Trophoblast cell (in vitro differentiated cells and primary cell): ENCODE results near the gene TYW1B.
A peak's percentile ranks its signal among the peaks of the same experiment; 100 is the strongest.
"Not testable (repeated sequence)": the region's sequence is repeated elsewhere in the genome, so short reads cannot be mapped to it uniquely, and the experiment has no call there.

Experiments
- DNase-seq, 2 donors: peaks; one replicate each; pipeline ENCODE4 v3.0.0-alpha.2; 2016
- H2AFZ ChIP-seq: 2 replicates; pipeline ENCODE4 v1.6.1; 2013; ENCODE audit warnings: low read length, moderate library complexity, mild to moderate bottlenecking; ENCODE audit not compliant: insufficient read depth, poor library complexity
- H2AK5ac ChIP-seq: 2 replicates; pipeline ENCODE4 v1.6.1; 2013; ENCODE audit warnings: mild to moderate bottlenecking, low read length
- H2BK120ac ChIP-seq: 2 replicates; pipeline ENCODE4 v1.6.1; 2013; ENCODE audit warnings: low read length, mild to moderate bottlenecking, moderate library complexity; ENCODE audit not compliant: insufficient read depth, poor library complexity
- H2BK12ac ChIP-seq: 2 replicates; pipeline ENCODE4 v1.6.1; 2013; ENCODE audit warnings: mild to moderate bottlenecking, low read length, moderate library complexity
- H2BK5ac ChIP-seq: 2 replicates; pipeline ENCODE4 v1.6.1; 2013; ENCODE audit warnings: low read length, low read depth, moderate library complexity, mild to moderate bottlenecking; ENCODE audit not compliant: poor library complexity
- H3K14ac ChIP-seq: 2 replicates; pipeline ENCODE4 v1.6.1; 2013; ENCODE audit warnings: mild to moderate bottlenecking, low read length
- H3K18ac ChIP-seq: 2 replicates; pipeline ENCODE4 v1.6.1; 2013; ENCODE audit warnings: mild to moderate bottlenecking, low read length
- H3K23ac ChIP-seq: 2 replicates; pipeline ENCODE4 v1.6.1; 2013; ENCODE audit warnings: low read length
- H3K27ac ChIP-seq: 2 replicates; pipeline ENCODE4 v1.5.1; 2013; ENCODE audit warnings: low read depth, mild to moderate bottlenecking, inconsistent platforms, low read length, moderate library complexity
- H3K27me3 ChIP-seq: 2 replicates; pipeline ENCODE4 v1.6.1; 2013; ENCODE audit warnings: inconsistent platforms, mild to moderate bottlenecking, low read length, moderate library complexity; ENCODE audit not compliant: insufficient read depth
- H3K36me3 ChIP-seq, 2 experiments: 1 replicate in 1 of 2; 2 replicates in 1 of 2; pipeline ENCODE4 v1.6.1; 2013; ENCODE audit warnings: low read length in 2 of 2, mild to moderate bottlenecking in 2 of 2, moderate library complexity in 1 of 2; ENCODE audit not compliant: insufficient read depth in 2 of 2, control insufficient read depth in 1 of 2
- H3K4ac ChIP-seq: 2 replicates; pipeline ENCODE4 v1.6.1; 2013; ENCODE audit warnings: low read depth, mild to moderate bottlenecking, low read length, moderate library complexity
- H3K4me1 ChIP-seq, 2 experiments: 1 replicate in 1 of 2; 2 replicates in 1 of 2; pipeline ENCODE4 v1.6.1; 2013; ENCODE audit warnings: low read length in 2 of 2, mild to moderate bottlenecking in 2 of 2, moderate library complexity in 1 of 2; ENCODE audit not compliant: insufficient read depth in 2 of 2, control insufficient read depth in 1 of 2
- H3K4me2 ChIP-seq: 2 replicates; pipeline ENCODE4 v1.6.1; 2013; ENCODE audit warnings: inconsistent platforms, mild to moderate bottlenecking, low read length, moderate library complexity
- H3K4me3 ChIP-seq: 2 replicates; pipeline ENCODE4 v1.5.1; 2013; ENCODE audit warnings: mild to moderate bottlenecking, low read depth, low read length, inconsistent platforms
- H3K79me1 ChIP-seq: one replicate; pipeline ENCODE4 v1.6.1; 2013; ENCODE audit warnings: low read length
- H3K79me2 ChIP-seq: 2 replicates; pipeline ENCODE4 v1.6.1; 2013; ENCODE audit warnings: low read length, mild to moderate bottlenecking; ENCODE audit not compliant: control insufficient read depth, insufficient read depth, poor library complexity
- H3K9ac ChIP-seq: 2 replicates; pipeline ENCODE4 v1.6.1; 2013; ENCODE audit warnings: mild to moderate bottlenecking, low read length
- H3K9me3 ChIP-seq: 2 replicates; pipeline ENCODE4 v1.6.1; 2013; ENCODE audit warnings: low read depth, mild to moderate bottlenecking, control low read depth, inconsistent platforms, low read length; ENCODE audit not compliant: insufficient read depth
- H4K12ac ChIP-seq: 2 replicates; pipeline ENCODE4 v1.6.1; 2013; ENCODE audit warnings: low read depth, mild to moderate bottlenecking, low read length, moderate library complexity
- H4K8ac ChIP-seq: 2 replicates; pipeline ENCODE4 v1.6.1; 2013; ENCODE audit warnings: low read depth, mild to moderate bottlenecking, low read length, moderate library complexity
- H4K91ac ChIP-seq: one replicate; pipeline ENCODE4 v1.6.1; 2013; ENCODE audit warnings: low read depth, mild to moderate bottlenecking, low read length, moderate library complexity
- WGBS: extraction: QIAGEN DNeasy Blood & Tissue Kit; methylation state at CpG from one replicate; pipeline ENCODE4 v1.1.7; 2013; ENCODE audit warnings: missing lambda C conversion rate; ENCODE audit not compliant: insufficient read length, insufficient coverage; ENCODE audit errors: extremely low coverage; 5-methylcytosine and 5-hydroxymethylcytosine counted together

The TYW1B gene

GRCh38 chr7:72790698-72791060 lies 37.3 kb downstream of the TYW1B start:
- not testable (repeated sequence) for H3K14ac ChIP-seq

GRCh38 chr7:72790048-72790697 lies 37.8 kb downstream of the TYW1B start:
- not testable (repeated sequence) for H3K27ac ChIP-seq, H3K23ac ChIP-seq, H4K8ac ChIP-seq, H3K18ac ChIP-seq, H3K4me3 ChIP-seq, H3K4ac ChIP-seq, H3K9me3 ChIP-seq, H4K91ac ChIP-seq, H2BK12ac ChIP-seq, H3K79me2 ChIP-seq, H2BK5ac ChIP-seq, H3K14ac ChIP-seq, H3K9ac ChIP-seq, H3K4me1 ChIP-seq, H2AK5ac ChIP-seq, H3K4me2 ChIP-seq, H3K36me3 ChIP-seq, H3K79me1 ChIP-seq, H2BK120ac ChIP-seq, H3K27me3 ChIP-seq, H4K12ac ChIP-seq, H2AFZ ChIP-seq, DNase-seq
- no CpG with 5 or more reads among the region's 6 CpGs for WGBS

More at GRCh38 chr7:72790698-72791060, 37.3 kb downstream of the TYW1B start:
- not testable (repeated sequence) for H4K12ac ChIP-seq, H3K4ac ChIP-seq, DNase-seq, H2AK5ac ChIP-seq, H3K9me3 ChIP-seq, H3K79me2 ChIP-seq, H3K23ac ChIP-seq, H3K4me2 ChIP-seq, H2AFZ ChIP-seq, H4K8ac ChIP-seq, H2BK5ac ChIP-seq, H3K79me1 ChIP-seq, H3K27ac ChIP-seq, H3K4me3 ChIP-seq, H2BK12ac ChIP-seq, H3K18ac ChIP-seq, H3K4me1 ChIP-seq, H3K27me3 ChIP-seq, H3K36me3 ChIP-seq, H2BK120ac ChIP-seq, H4K91ac ChIP-seq, H3K9ac ChIP-seq
- no CpG with 5 or more reads among the region's 3 CpGs for WGBS

- H3K9me3 ChIP-seq = no peaks in the 10 kb centered on the region
- no peak overlapping the region for H2AFZ ChIP-seq
- H2AK5ac ChIP-seq = no peak overlapping the region
- H3K27ac ChIP-seq = no peak overlapping the region
- H3K9ac ChIP-seq = no peak overlapping the region
- H3K79me1 ChIP-seq = no peaks in the 10 kb centered on the region
- no peaks in the 10 kb centered on the region for H3K79me2 ChIP-seq
- H3K36me3 ChIP-seq = no peaks in the 10 kb centered on the region
- H2BK12ac ChIP-seq = no peak overlapping the region
- no peak overlapping the region for H4K8ac ChIP-seq
- no peak overlapping the region for H3K4me2 ChIP-seq
- no peak overlapping the region for H4K91ac ChIP-seq
- no peak overlapping the region for H3K14ac ChIP-seq
- H3K4me1 ChIP-seq = peaks cover 0 to 3% of the 10 kb centered on the region in 2 experiments
- no CpG with 5 or more reads among the region's 8 CpGs for WGBS
- H2BK5ac ChIP-seq = no peak overlapping the region
- H3K27me3 ChIP-seq = no peaks in the 10 kb centered on the region
- H3K18ac ChIP-seq = no peak overlapping the region
- no peak overlapping the region for H4K12ac ChIP-seq
- H3K4me3 ChIP-seq = no peak overlapping the region
- no peak overlapping the region for H3K23ac ChIP-seq
- DNase-seq = peak; percentile 73 to 86
- H2BK120ac ChIP-seq = no peak overlapping the region
- H3K4ac ChIP-seq = no peak overlapping the region
These were observed 42.6 kb downstream of the TYW1B start for GRCh38 chr7:72785166-72785955.

DNA sequence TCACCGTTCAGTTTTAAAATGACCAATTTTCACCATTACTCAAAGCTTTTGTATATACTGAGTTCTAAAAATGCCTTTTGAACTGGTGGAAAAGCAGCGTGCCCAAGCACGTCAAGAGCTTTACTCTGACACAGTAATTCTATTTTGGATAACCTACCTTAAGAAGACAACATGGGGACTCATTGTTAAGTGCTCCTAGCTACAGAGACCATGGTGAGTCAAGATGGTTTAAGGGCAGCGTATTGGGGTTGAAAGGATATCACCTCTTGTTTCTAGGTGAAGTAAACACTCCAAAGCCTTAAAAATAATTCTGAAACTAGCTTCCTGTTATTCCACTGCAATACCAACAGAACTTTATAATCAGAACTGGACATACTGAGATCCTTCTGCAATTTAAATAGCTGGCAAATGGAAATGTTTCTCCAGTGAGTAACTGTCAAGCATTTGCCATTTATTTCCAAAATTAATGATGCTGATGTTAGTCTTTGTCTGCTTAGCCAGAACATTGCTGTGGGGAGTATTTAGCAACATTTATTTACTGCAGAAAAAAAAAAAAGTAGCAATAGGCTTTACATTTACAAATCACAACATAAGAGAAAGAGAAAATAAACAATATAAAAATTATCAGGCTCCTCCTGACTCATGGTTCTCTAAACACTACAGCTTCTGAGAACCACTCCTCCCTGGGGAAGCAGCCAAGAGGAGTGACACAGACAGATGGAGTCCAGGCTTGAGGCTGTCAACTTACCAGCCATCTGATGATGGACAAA lies 44.2 kb downstream of the TYW1B start:
- H3K23ac ChIP-seq, H2BK5ac ChIP-seq: not testable (repeated sequence)
- no CpG with 5 or more reads among the region's 4 CpGs for WGBS

More for the DNA sequence above, 44.2 kb downstream of the TYW1B start:
- not testable (repeated sequence) for H3K9ac ChIP-seq, H3K79me2 ChIP-seq, H3K18ac ChIP-seq, H3K79me1 ChIP-seq, H3K4me1 ChIP-seq, H4K8ac ChIP-seq, DNase-seq, H2AK5ac ChIP-seq, H2BK120ac ChIP-seq, H3K27me3 ChIP-seq, H3K14ac ChIP-seq, H3K27ac ChIP-seq, H4K12ac ChIP-seq, H3K4me2 ChIP-seq, H2BK12ac ChIP-seq, H3K36me3 ChIP-seq, H3K4ac ChIP-seq, H2AFZ ChIP-seq, H3K4me3 ChIP-seq, H4K91ac ChIP-seq, H3K9me3 ChIP-seq
